OCI-LY3 (cell line): ENCODE measurements around the gene MED27.

Experiments
- H2AFZ ChIP-seq: fragments of 200-600, 300-600 bp; shearing (Covaris generic); 2 replicates; pipeline ENCODE4 v1.6.0; 2014; ENCODE audit warnings: antibody characterized with exemption, low read depth, low read length
- H3K27ac ChIP-seq: fragments of 200-600, 300-600 bp; sonication (generic); 2 replicates; pipeline ENCODE4 v1.5.1; 2014; ENCODE audit warnings: mild to moderate bottlenecking, low read length, moderate library complexity, mixed read lengths
- H3K27me3 ChIP-seq: fragments of 200-600, 300-600 bp; sonication (generic); 2 replicates; pipeline ENCODE4 v1.6.1; 2014; ENCODE audit warnings: low read depth, low read length, mixed read lengths
- H3K36me3 ChIP-seq: fragments of 200-600, 300-600 bp; sonication (generic); replicated peaks from 2 replicates; pipeline ENCODE3; 2014; ENCODE audit warnings: low read depth, low read length, mixed read lengths
- H3K4me1 ChIP-seq: fragments of 300-600, 200-600 bp; sonication (generic); 2 replicates; pipeline ENCODE4 v1.6.1; 2014; ENCODE audit warnings: low read length, mixed read lengths
- H3K4me2 ChIP-seq: fragments of 200-600, 300-600 bp; sonication (generic); 2 replicates; pipeline ENCODE4 v1.6.1; 2014; ENCODE audit warnings: low read length, mixed read lengths
- H3K4me3 ChIP-seq: fragments of 300-600, 200-600 bp; sonication (generic); 2 replicates; pipeline ENCODE4 v1.5.1; 2014; ENCODE audit warnings: antibody characterized with exemption, mild to moderate bottlenecking, low read length, moderate library complexity
- H3K79me2 ChIP-seq: fragments of 300-600, 200-600 bp; shearing (Covaris generic); 2 replicates; pipeline ENCODE4 v1.6.1; 2014; ENCODE audit warnings: mild to moderate bottlenecking, low read length, mixed read lengths
- H3K9ac ChIP-seq: fragments of 300-600, 200-600 bp; shearing (Covaris generic); 2 replicates; pipeline ENCODE4 v1.6.0; 2014; ENCODE audit warnings: mild to moderate bottlenecking, low read length, moderate library complexity
- H3K9me3 ChIP-seq: fragments of 200-600, 300-600 bp; shearing (Covaris generic); 2 replicates; pipeline ENCODE4 v1.6.1; 2014; ENCODE audit warnings: low read length, mixed read lengths; ENCODE audit not compliant: insufficient read depth
- H4K20me1 ChIP-seq: fragments of 200-600, 300-600 bp; sonication (generic); 2 replicates; pipeline ENCODE4 v1.6.1; 2016; ENCODE audit warnings: low read length, mixed read lengths; ENCODE audit not compliant: insufficient read depth
- EZH2phosphoT487 ChIP-seq: fragments of 200-600 bp; shearing (Covaris generic); IDR thresholded peaks from 2 replicates; pipeline ENCODE4 v1.6.1; 2018; ENCODE audit warnings: antibody characterized with exemption, mixed run types, low read depth
- TF ChIP-seq, protein P1 (sequence below): fragments of 200-600, 300-600 bp; sonication (generic); IDR thresholded peaks from 2 replicates; pipeline ENCODE4 v1.5.1; 2014; ENCODE audit warnings: antibody characterized with exemption, low read length, low read depth

MED27 gene

DNA sequence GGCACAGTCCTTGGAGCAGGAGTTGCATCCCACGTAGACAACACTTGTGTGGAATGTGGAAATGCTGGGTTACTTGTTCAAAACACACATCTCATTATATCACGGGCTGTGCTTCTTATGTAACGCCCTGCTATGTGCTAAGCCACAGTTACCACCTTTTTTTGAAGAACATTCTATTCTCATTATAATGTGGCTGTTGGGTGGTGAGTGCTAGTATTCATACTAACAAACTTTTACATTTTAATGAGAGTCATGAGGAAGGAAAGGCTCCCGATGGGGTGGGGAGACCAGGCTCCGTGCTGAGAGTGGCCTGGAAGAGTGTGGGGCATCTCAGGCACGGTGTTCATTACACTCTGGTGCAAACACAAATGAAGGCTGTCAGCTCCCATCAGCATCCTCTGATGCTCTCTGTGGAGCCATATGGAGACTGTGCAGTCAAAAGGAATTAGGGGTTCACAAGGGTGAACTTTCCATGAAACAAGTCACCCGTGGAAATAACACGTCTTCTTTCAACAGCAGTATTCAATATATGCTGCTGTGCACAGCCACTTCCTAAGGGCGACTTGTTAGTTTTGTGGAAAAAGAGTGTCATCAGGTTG lies 186.7 kb downstream of the MED27 start:
- H3K27ac ChIP-seq: no peak overlapping the region
- H3K9ac ChIP-seq: no peak overlapping the region
- TF ChIP-seq EZH2phosphoT487: no peak
- TF ChIP-seq, protein P1, sequence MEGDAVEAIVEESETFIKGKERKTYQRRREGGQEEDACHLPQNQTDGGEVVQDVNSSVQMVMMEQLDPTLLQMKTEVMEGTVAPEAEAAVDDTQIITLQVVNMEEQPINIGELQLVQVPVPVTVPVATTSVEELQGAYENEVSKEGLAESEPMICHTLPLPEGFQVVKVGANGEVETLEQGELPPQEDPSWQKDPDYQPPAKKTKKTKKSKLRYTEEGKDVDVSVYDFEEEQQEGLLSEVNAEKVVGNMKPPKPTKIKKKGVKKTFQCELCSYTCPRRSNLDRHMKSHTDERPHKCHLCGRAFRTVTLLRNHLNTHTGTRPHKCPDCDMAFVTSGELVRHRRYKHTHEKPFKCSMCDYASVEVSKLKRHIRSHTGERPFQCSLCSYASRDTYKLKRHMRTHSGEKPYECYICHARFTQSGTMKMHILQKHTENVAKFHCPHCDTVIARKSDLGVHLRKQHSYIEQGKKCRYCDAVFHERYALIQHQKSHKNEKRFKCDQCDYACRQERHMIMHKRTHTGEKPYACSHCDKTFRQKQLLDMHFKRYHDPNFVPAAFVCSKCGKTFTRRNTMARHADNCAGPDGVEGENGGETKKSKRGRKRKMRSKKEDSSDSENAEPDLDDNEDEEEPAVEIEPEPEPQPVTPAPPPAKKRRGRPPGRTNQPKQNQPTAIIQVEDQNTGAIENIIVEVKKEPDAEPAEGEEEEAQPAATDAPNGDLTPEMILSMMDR: no peak
- no peaks in the 10 kb centered on the region for H3K27me3 ChIP-seq
- H4K20me1 ChIP-seq: 0 out of 2 replicates have a peak, but pooled peaks cover 5% of the 10 kb centered on the region
- no peaks in the 10 kb centered on the region for H3K9me3 ChIP-seq
- H3K4me1 ChIP-seq: no peaks in the 10 kb centered on the region
- H3K4me2 ChIP-seq: no peak overlapping the region
- no peak overlapping the region for H2AFZ ChIP-seq
- H3K4me3 ChIP-seq: no peak overlapping the region
- H3K36me3 ChIP-seq: no peaks in the 10 kb centered on the region
- no peaks in the 10 kb centered on the region for H3K79me2 ChIP-seq

DNA sequence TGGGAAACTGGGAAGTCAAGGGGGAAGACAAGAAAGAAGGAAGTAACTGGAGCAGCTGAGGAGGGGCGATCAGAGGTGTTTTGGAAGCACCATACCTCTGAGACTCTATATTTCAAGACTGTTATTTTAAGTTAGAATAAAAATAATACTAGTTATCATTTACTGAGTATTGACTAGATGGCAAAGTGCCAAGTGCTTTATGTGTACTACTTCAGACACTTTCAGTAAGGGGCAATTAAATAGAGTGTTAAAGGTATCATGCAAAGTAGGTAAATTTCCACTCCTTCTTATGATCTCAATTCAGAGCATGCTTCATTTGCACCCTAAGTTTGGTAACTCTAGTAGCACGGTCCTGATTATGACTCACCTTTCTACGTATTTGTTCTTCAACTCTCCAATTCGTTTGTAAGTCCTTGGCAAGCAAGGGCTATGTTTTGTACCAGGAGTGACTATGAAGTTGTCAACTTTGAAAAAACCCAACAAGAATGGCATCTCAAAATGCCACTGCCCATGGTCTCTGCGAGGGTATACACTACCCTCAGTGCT lies 187.4 kb downstream of the MED27 start:
- Histone ChIP-seq H3K36me3 (no peaks in the 10 kb centered on the region), H3K27me3 (no peaks in the 10 kb centered on the region), H2AFZ (no peak overlapping the region), H3K4me3 (no peak overlapping the region), H3K9me3 (no peaks in the 10 kb centered on the region), H3K27ac (no peak overlapping the region), H3K79me2 (no peaks in the 10 kb centered on the region), H4K20me1 (0 out of 2 replicates have a peak, but pooled peaks cover 5% of the 10 kb centered on the region), H3K4me2 (no peak overlapping the region), H3K9ac (no peak overlapping the region), H3K4me1 (no peaks in the 10 kb centered on the region)
- TF ChIP-seq, protein P1: no peak
- TF ChIP-seq EZH2phosphoT487: no peak

DNA sequence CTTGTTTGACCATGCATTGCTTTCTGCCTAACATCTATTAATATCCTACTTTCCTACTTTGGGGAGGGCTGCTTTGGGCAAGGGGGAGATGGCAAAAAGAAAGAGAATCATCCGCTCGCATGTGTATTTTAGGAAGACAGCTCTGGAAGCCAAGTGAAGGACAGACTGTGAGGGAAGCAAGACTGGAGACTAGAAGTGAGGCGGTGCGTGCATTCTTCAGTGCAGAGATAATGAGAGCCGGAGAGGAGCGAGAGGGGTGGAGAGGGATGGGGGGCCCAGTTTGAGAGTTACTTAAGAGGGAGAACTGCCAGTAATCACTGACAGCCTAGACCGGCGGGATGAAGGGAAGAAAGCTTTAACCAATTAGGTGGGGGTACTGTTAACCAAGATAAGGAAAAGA lies 188.1 kb downstream of the MED27 start:
- H2AFZ ChIP-seq: no peak overlapping the region
- H3K36me3 ChIP-seq: no peaks in the 10 kb centered on the region
- TF ChIP-seq, protein P1: no peak
- TF ChIP-seq EZH2phosphoT487: no peak
- H3K9me3 ChIP-seq: no peaks in the 10 kb centered on the region
- H3K4me1 ChIP-seq: no peaks in the 10 kb centered on the region
- H3K79me2 ChIP-seq: no peaks in the 10 kb centered on the region
- H3K4me3 ChIP-seq: no peak overlapping the region
- no peaks in the 10 kb centered on the region for H3K27me3 ChIP-seq
- H3K4me2 ChIP-seq: no peak overlapping the region
- no peak overlapping the region for H3K9ac ChIP-seq
- 0 out of 2 replicates have a peak, but pooled peaks cover 5% of the 10 kb centered on the region for H4K20me1 ChIP-seq
- no peak overlapping the region for H3K27ac ChIP-seq

DNA sequence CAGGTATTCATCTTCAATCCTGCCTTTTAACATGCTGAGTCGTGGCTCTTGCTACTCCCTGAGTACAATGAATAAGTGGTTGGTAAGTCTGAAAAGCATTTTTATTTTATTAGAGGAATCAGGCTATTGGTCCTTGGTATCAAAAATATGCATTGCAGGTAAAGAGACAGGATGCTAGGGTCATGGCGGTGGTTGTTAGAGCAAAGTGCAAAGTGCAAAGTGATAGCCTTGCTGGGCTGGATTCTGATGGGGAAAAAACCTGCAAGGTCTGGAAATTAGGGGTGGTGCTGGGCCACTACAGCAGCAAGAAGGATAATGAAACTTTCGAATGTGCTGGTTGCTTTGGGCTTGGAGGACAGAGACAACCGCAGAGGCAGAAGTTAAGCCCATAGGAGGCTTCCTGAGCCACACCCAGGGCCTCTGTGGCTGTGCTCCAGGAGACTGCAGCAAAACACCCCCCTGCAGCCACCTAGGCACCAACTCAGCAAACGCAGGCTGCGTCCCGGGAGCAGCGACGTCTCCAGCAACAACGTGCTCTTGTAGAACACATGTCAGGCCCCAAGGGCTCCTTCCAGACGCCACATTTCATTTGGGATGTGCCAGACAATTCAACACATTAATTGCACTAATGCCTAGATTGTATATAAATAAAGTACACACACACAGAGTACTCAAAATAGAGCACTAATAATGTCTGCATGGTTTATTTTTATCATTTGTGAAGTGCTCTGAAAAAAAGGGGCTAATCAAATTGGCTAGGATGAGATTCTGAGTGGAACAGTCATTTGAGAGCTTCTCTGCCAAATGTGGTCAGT lies 190.0 kb downstream of the MED27 start:
- H3K4me3 ChIP-seq: no peak overlapping the region
- no peak overlapping the region for H3K27ac ChIP-seq
- no peaks in the 10 kb centered on the region for H3K9me3 ChIP-seq
- H3K27me3 ChIP-seq: no peaks in the 10 kb centered on the region
- no peak overlapping the region for H2AFZ ChIP-seq
- H4K20me1 ChIP-seq: 0 out of 2 replicates have a peak, but pooled peaks cover 5% of the 10 kb centered on the region
- H3K4me1 ChIP-seq: no peaks in the 10 kb centered on the region
- H3K9ac ChIP-seq: no peak overlapping the region
- no peaks in the 10 kb centered on the region for H3K79me2 ChIP-seq
- TF ChIP-seq EZH2phosphoT487: no peak
- TF ChIP-seq, protein P1: no peak
- no peak overlapping the region for H3K4me2 ChIP-seq
- H3K36me3 ChIP-seq: no peaks in the 10 kb centered on the region
